ENCODE data around the gene KMT2D. TPM values are rescaled to one million over a fixed set of nuclear protein-coding genes. Genes with fewer than 3 reads are reported as not detected.

Gene KMT2D
- total and polyA plus RNA-seq, 10 of the 15 experiments (the other 5 are each of a cell fraction or from before 2014, with no cell fraction given) = 0.51 to 71.5 (median 10.4) TPM

- in situ Hi-C loops (cut with MboI) (no loop called here), intact Hi-C loops (cut with micrococcal nuclease; ENCODE audit: unreplicated experiment) (loop anchor here (1.0 kb wide), 1 partner anchor 34 kb away; no protein-coding TSS in a partner anchor)
- Histone ChIP-seq H3K79me2 (ENCODE audit: control insufficient read depth, insufficient read depth, low read length) (no peaks in the 10 kb centered on the region), H3K4me2 (ENCODE audit: control insufficient read depth, insufficient read depth) (no peak overlapping the region), H3K9me3 (replicated peaks; ENCODE audit: control insufficient read depth, insufficient read depth, low read length) (no peaks in the 10 kb centered on the region), H3K27me3 (replicated peaks in 1 of 2; ENCODE audit: control insufficient read depth in 2 of 2, insufficient read depth in 2 of 2, low read length in 1 of 2) (peaks cover 6 to 10% of the 10 kb centered on the region in 2 experiments), H2AFZ (ENCODE audit: control insufficient read depth, low read depth, low read length) (no peak overlapping the region), H3K4me1 (ENCODE audit: control insufficient read depth, insufficient read depth, low read length) (no peaks in the 10 kb centered on the region), H3K4me3 (no peak overlapping the region), H3K9ac (ENCODE audit: control insufficient read depth, insufficient read depth, low read length) (no peak overlapping the region), H3K36me3 (ENCODE audit: control insufficient read depth in 2 of 2, insufficient read depth in 2 of 2, low read length in 1 of 2) (peaks cover 5 to 13% of the 10 kb centered on the region in 2 experiments), H4K20me1 (ENCODE audit: control insufficient read depth, insufficient read depth) (no peaks in the 10 kb centered on the region), H3K27ac (ENCODE audit: control insufficient read depth, insufficient read depth) (no peak overlapping the region)
- DNase-seq (ENCODE audit: low read depth, low spot score) = no peak
- ChIA-PET SMC1A (ENCODE audit: uncharacterized antibody, unreplicated experiment) (interaction anchor here (0.7 to 3.8 kb wide), 8 partner anchors 10 to 166 kb away, joined by 3 to 23 read pairs (median 8); partner anchors contain the start of gene LMBR1L), POLR2A (interaction anchor here (0.5 to 1.3 kb wide), 5 partner anchors 10 to 412 kb away, joined by 3 to 6 read pairs (median 4); no protein-coding TSS in a partner anchor), RAD21 (ENCODE audit: unreplicated experiment) (interaction anchor here (0.8 to 5.3 kb wide), 8 partner anchors 11 to 101 kb away, joined by 3 to 31 read pairs (median 4); partner anchors contain the start of genes RHEBL1 and TUBA1B), CTCF (interaction anchor here (0.9 to 12.2 kb wide), 24 partner anchors 11 to 170 kb away, joined by 3 to 244 read pairs (median 8); partner anchors contain the start of genes LMBR1L, RHEBL1 and TUBA1B)
- peak; percentile 62; the same call in 1 of the 2 replicates for TF ChIP-seq SMC3 (IDR thresholded peaks at IDR 0.05; ENCODE audit: borderline replicate concordance, low read length)
- TF ChIP-seq RAD21 (IDR thresholded peaks at IDR 0.05; ENCODE audit: insufficient read depth, low read depth, low read length) = peak; percentile 55
- TF ChIP-seq ZBTB11 (CRISPR knock-in tag; IDR thresholded peaks at IDR 0.05) = no peak
- TF ChIP-seq CTCF (IDR thresholded peaks at IDR 0.05 in 2 of 3, conservative IDR thresholded peaks at IDR 0.05 in 1 of 3; ENCODE audit: control insufficient read depth in 2 of 3, extremely low read depth in 1 of 3, insufficient read depth in 1 of 3, low read depth in 3 of 3, low read length in 3 of 3) = peak; percentile 76 to 89 (median 84)
- FAIRE-seq = no peak
- no TSS peak for BruUV-seq (replicated peaks)
- 14% methylated on average over 4 of the region's 4 CpGs for WGBS (ENCODE audit: insufficient coverage, insufficient replicate concordance, low lambda C conversion rate, missing lambda C conversion rate)
- peak; percentile 80 for ATAC-seq
Observed at GRCh38 chr12:49098035-49098451, 37.4 kb upstream of the KMT2D start.

All from GM12878 (cell line).